HG03520 (cell line): ENCODE data around the gene NCAPH2.

Source experiments
- ATAC-seq: cut with Tn5 transposase; IDR thresholded peaks from one replicate; pipeline ENCODE4 v1.9.1; 2021; ENCODE audit warnings: mild to moderate bottlenecking, moderate library complexity; ENCODE audit not compliant: unreplicated experiment

NCAPH2 gene

DNA sequence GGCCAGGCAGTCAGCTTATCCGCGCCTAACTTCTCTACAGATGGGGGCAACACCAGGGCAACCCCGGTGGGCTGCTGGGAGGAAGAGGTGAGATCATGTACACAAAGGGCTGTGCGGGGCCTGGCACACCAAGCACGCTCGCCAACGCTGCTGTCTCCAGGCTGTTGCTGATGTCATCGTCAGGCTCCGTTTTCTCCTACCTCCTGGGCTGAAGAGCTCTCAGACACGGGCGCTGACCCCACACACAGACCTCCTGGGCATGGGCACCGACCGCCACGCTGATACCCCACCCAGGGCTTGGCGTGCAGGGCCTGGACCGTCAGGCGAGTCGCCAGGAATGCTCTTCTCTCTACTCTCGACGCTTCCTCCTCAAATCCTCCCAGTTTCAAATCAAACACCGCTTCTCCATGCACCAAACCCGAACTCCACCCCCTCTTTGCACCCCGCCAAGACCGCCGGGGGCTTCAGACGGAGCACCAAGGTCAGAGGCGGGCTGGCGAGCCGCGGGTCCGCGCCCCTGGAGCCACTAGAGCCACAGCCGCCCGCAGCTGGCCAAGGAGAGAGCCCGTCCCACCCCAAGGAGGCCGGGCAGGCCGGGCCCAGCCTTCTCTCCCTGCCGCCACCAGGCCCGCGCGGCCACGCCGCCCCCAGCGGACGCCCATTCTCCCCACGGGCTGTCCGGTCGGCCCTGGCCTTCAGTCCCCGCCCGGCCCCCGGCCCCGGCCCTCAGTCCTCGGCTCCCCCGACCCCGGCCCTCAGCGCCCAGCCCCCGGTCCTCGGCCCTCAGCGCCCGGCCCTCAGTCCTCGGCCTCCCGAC lies 34.0 kb upstream of the NCAPH2 start:
- no peak for ATAC-seq

DNA sequence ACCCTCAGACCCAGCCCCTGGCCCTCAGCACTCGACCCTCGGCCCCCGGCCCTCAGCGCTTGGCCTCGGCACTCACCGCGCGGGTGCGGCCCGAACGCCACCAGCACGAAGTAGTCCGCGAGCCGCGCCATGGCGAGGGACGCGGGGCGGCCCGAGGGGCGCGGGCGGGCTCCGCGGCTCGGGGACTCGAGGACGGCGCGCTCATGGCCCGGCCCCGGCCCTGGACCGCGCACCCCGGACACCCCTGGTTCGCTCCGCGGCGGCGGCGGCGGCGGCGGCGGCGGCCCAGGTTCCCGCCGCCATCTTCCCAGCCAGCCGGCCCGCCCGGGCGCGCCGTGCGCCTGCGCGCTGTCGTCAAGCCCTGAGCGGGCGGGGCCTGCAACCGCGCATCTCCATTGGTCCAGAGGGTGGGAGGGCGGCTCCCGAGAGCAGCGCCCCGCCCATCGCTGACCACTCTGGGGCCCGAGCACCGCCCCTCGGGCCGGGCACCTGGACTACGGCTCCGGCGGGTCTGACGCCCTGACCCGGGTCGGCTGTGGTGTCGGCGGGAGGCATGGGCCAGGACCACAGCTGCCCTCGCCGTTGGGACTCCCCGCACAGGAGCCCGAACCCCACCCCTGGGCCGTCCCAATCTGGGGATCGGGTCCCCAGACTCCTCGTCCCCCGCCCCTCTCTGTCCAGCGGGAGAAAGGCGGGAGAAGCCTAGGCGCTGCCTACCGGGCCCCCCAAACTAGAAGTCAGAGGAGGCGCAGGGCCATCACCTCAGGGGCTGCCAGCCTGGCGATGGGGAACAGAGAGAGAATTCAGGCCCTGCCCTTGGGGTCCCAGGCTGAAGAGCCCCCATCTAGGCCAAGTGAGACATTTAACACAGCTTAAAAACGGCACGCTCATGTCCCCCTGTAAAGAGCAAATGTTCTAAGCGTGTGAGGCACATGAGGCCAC lies 33.0 kb upstream of the NCAPH2 start, which contains the start of gene SBF1:
TSS of gene SBF1 (minus strand) at position 326 of the 942 bp plus-strand sequence. CDS start at position 131, 195 bp downstream.
- peak; percentile 72 for ATAC-seq

DNA sequence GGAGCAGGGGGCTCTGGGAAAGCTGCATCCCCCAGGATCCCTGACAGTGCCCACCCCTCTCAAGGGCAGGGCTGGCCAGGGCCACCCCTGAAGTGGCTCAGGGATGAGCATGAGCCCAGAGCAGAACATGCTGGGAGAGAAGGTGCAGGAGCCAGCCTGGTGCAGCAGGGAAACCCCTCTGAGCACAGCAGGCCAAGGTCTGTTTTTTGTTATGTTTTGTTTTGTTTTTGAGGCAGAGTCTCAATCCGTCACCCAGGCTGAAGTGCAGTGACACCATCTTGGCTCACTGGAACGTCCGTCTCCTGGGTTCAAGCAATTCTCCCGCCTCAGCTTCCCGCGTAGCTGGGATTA lies 32.4 kb upstream of the NCAPH2 start:
- ATAC-seq, result no peak

DNA sequence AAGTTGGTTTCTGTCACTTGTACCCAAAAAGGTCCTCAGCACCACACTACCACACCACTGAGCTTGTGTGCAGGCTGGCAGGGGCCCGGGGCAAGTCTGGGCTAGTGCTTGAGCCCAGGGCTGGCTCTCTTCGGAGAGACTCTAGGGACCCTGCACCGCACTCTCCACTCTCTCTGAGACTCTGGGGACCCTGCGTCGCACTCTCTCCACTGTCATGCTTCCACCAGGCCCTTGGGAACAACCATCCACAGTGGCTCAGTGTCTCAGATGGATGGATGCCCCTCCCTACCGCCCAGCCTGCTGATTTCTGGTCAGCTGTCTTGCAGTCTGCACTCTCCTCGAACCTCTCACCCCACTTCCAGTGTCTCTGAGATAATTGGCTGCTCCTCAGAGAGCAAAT lies 31.2 kb upstream of the NCAPH2 start:
- no peak for ATAC-seq

DNA sequence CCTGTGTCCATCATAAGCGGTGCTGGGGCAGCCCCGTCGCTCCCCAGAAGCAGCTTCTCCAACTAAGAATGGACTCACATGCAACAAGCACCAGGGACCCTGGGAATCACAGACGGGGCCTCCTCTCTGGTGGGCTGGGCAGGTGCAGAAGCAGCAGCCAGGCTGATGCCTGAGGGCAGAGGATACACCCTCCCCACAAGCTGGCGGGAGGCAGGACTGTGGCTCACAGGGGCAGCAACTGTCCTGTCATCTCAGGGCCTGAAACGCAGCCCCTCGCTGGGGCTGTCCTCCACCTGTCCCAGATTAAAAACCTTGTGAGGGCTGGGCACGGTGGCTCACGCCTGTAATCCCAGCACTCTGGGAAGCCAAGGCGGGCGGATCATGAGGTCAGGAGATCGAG lies 30.1 kb upstream of the NCAPH2 start:
- no peak for ATAC-seq

DNA sequence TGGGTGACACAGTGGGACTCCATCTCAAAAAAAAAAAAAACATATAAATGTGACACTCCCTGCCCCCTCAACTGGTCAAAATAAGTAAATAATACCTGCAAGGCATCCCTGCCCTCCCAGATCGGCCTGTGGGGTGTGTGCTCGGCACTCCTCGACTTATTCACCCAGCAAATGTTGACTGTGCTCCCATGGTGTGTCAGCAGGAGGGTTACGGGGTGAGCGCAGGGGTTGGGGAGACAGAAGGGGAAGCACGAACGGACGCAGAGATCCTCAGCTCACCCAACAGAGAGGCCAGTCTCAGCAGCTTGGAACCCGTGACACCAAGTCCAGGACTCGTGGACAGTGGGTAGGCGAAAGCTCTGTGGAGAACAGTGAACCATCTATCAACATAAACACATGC lies 28.3 kb upstream of the NCAPH2 start:
- no peak for ATAC-seq

DNA sequence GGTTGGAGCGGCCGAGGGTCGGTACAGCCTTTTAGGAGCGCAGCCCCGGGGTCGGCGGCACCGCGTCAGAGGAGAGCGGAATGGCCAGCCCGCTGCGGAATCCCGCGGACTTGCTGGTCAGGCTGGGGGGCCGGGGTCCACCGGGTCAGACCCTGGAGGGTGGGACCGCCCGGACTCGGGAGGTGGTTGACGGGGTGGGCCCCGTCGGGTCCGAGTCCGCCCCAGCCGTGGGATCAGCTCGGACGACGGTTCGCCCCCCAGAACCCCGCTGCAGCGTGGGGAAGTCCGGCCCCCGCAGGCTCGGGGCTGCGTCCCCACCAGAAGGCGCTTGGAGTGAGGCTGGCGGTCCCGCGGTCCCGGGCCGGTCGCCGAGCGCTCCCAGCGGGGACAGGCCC lies 27.0 kb upstream of the NCAPH2 start:
- no peak for ATAC-seq

DNA sequence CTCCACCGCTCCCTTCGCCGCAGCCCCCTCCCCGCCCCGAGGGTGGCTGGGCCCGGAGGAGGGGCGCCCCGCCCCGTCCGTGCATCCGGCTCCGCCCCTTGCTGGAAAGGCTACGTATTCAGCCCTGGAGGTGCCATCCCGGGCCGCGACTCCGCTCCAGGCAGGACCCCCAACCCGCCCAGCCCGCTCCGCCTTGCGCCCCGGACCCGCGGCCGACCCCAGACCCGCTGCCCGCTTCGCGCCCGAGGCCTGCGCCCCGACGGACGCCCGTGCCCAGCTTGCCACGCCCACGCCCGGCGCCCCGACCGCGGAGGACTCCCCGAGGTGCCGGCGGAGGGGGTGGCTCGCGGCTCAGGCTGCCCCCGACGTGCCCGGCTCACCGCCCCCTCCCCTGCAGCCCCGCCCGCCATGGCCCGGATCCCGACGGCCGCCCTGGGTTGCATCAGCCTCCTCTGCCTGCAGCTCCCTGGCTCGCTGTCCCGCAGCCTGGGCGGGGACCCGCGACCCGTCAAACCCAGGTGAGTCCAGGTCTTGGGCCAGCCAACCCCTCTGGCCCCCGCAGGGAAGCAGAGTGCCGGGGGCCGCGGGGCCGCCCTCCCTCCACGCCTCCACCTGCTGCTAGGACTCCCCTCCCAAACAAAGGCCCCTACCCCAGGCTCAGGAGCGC lies 26.5 kb upstream of the NCAPH2 start, which contains the start of gene ADM2:
TSS of gene ADM2 (plus strand) at position 104 of the 667 bp plus-strand sequence. CDS start at position 409, 305 bp downstream.
- no peak for ATAC-seq

DNA sequence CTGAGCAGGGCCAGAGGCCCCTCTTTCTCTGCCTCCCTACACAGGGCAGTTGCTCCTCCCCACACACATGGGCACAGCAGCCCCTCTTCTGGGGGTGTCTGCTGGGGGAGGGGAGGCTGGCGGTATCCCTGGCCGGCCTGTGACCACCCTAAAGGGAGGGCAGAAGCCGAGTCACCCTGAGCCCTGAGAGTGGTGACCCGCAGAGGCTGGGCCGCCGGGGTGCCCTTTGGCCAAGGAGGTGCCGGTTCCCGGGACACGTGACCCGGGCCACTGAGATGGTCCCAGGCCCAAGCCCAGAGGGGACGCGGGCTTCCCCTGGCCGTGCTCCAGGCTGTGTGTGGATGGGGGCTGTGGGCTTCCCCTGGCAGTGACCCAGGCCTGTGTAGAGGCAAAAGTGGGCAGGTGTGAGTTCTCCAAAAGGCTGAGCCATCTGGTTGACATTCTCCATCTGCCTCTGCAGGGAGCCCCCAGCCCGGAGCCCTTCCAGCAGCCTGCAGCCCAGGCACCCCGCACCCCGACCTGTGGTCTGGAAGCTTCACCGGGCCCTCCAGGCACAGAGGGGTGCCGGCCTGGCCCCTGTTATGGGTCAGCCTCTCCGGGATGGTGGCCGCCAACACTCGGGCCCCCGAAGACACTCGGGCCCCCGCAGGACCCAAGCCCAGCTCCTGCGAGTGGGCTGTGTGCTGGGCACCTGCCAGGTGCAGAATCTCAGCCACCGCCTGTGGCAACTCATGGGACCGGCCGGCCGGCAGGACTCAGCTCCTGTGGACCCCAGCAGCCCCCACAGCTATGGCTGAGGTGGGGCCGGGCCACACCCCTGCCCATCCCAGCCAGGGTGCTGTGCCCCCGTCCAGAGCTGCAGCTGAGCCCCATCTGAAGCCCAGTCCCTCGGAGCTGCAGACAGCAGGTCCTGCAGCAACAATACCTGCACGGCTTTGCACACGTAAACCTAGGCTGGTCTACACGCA lies 25.6 kb upstream of the NCAPH2 start:
- no peak for ATAC-seq

DNA sequence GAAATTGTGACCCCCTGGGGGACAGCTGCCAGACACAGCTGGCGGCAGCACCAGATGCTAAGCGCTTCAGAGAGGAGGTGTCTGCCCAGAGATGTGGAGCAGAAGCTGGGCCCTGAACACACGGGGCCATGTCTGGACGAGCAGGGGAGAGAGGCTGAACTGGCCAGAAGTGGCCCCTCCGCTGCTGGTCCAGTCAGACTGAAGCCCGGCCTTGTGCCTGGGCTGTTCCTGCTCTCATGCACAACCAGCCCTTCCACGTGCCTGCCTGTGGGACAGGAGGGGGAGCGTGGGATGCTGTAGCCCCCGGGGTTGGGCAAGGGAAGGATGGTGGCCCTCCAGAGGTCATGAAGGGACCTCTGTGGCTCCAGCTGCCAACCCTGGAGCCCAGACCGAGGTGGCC lies 24.9 kb upstream of the NCAPH2 start:
- no peak for ATAC-seq

DNA sequence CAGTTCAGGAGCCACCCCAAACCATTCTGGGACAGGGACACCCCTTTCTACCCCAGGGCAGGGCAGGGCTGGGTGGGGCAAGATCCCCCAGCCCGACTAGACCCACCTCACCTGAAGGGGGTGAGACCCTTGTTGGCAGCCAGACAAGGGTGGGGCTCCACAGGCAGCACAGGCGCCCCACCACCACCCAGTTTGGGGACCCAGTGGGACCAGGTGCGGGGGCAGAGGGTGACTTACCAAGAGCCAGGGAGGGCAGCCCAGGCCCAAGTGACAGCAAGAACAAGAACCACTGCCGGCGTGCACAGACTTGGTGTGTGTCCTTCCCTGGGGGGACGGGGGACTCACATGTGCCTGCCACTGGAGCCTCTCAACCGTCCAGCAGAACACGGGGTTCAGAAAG lies 24.5 kb upstream of the NCAPH2 start:
- no peak for ATAC-seq

DNA sequence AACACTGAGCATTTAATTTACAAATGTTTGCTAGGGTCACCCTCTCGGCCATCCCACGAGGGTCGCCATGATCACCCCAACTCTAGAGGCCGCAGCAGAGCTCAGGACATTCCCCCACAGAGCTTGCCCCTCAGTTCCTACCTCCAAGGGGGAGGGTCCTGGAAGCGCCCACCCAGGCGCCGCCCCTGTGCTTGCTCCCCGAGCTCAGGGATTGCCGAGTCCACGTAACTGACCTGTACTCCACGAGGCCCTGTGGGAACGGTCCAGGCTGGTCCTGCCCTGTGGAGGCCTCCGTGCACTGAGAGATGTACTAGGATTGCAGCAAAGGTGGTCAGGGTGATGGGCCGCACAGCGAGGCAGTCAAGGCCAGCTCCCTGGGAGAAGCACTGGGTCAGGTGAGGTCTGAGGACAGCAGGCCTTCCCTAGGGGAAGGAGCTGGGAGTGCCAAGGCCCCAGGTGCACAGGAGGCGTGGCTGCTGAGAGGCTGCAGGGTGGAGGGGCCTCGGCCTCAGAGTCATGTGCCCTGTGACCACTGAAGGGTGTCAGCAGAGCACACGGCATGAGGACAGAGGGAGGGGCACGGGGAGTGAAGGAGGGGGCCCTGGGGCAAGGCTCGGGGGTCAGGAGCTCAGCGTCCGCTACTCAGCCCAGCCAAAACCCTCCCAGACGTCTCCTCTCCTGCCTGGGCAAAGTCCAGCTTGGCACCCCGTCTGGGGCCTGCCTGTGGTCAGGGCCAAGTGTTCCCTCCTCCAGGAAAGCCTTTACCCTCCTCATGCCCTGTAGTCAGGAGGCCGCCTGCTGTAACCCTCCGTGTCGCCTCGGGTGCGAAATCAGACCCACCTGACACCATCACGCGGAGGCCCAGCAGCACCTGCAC lies 23.8 kb upstream of the NCAPH2 start:
- ATAC-seq, result no peak

DNA sequence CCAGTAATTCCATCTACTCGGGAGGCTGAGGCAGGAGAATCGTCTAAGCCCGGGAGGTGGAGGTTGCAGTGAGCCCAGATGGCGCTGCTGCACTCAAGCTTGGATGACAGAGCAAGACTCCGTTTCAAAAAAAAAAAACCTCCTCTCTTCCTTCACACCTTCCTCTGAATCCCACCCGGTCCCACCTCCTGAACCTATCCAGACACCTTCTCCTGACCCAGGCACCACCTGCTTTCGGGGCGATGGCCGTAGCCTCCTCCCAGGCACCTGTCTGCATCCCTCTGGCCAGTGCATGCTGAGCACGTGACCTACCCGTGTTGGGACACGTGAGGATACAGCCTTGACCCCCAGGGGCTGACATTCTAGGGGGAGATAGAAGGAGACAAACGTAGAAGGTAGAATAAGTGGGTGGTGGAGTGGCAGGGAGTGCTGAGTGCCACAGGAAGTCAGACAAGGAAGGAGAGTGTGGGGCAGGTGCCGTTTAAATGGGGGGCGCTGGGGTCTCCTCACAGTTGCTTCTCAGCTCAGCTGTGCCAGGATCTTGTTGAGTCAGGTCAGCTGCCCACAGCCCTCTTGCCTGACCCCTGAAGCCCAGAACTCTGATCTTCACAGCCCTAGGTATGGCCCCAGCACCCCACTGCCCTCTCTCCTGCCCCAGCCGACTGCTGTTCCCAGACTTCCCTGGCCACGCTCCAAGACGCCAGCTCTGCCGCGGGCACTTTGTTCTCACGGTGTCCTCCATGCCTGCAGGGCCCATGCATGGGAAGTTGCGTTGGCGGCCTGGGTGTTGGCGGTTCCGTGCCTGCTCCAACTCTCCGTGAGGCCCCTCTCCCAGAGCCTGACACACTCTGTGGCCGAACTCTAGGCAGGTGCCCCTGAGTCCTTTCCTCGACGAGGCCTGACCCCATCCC lies 22.5 kb upstream of the NCAPH2 start:
- ATAC-seq, result no peak

DNA sequence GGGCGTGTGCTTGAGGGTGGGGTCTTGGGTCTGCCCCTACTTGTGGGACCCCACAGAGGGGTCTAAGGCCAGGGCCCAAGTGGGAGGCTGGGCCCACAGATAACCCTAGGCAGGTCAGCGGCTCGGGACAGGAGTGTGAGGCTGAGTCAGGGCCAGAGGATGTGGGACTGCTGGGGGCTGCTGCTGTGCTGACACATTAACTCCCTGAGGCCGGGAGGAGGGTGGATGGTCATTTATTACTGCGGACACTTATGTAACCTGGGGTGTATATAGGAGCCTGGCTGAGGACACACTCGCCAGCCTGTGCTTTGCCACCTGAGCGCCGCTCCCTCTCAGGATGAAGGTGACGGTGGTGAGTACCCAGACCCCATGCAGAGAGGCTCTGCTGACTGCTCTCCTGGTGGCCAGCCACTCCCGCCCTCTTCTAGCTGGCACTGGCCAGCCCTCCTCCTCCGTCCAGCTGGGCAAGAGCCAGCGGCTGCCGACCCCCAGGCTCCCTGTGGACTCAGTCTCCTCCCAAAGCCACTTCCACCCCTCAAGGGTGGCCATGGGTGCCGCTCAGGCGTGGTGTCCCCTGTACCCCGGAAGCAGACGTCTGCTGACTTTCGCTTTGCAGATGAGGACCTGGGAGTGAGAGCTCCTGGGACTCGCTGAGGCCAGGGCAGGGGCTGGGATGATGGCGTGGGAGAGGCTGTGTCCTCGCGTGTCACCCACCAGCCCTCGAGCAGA lies 21.3 kb upstream of the NCAPH2 start, which contains the start of gene MIOX:
TSS of gene MIOX (plus strand) at position 299 of the 729 bp plus-strand sequence. CDS start at position 338, 39 bp downstream.
- ATAC-seq, result no peak

DNA sequence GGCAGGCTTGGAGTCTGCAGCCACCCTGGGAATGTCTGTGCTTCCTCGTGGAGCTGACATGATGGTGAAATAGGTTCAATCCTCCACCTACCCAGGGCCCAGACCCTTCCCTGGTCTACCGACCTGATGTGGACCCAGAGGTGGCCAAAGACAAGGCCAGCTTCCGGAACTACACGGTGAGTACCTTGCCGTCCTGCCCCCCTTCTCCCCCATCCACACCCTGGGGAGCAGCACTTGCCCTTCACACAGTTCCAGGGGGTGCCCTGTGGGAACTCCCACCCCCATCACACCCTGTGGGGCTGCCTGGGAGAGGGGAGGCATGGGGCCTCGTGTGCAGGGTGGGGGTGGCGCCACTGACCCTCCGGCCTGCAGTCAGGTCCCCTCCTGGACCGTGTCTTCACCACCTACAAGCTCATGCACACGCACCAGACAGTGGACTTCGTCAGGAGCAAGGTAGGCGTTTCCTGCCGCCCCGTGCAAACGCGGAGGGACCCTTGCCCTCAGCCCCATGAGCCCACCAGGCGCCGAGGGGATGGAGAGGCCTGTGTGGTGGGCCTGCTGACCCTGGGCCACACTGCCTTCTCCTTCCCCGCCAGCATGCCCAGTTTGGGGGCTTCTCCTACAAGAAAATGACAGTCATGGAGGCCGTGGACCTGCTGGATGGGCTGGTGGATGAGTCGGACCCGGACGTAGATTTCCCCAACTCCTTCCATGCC lies 20.6 kb upstream of the NCAPH2 start:
- ATAC-seq, result no peak

DNA sequence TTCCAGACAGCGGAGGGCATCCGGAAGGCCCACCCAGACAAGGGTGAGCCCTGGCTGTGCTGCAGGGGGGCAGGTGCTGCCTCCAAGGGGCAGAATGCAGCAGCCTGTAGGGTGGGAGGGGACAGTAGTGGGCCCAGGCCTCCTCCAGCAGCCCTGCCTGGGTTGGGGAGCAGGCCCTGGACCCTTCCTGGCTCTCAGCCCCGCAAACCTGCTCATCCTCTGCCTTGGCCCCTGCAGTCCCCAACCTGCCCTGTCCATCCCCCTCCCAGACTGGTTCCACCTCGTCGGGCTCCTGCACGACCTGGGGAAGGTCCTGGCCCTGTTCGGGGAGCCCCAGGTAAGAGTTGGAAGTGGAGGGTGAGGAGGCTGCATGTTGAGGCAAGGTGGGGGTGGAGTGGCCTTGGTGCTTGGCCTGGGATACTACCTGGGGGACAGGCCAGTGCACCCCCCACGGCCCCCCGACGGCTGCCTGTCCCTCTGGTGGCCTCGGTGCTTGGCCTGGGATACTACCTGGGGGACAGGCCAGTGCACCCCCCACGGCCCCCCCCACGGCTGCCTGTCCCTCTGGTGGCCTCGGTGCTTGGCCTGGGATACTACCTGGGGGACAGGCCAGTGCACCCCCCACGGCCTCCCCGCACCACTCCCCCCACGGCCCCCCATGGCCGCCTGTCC lies 19.9 kb upstream of the NCAPH2 start:
- ATAC-seq, result no peak
